K562 (cell line): ENCODE measurements around the gene ANKRD60. TPM values are rescaled to one million over a fixed set of nuclear protein-coding genes. Genes with fewer than 3 reads are reported as not detected.

ENCODE experiments used
- DIDO1 ChIP-seq: fragments of 450-650 bp; IDR thresholded peaks from 2 replicates; pipeline ENCODE4 v1.6.1; 2016; ENCODE audit warnings: low read depth, missing biosample characterization, missing genetic modification characterization
- GATA2 ChIP-seq: sonication (generic); formaldehyde crosslinking; IDR thresholded peaks from 2 replicates; pipeline ENCODE4 v1.4.0; 2020; ENCODE audit warnings: mild to moderate bottlenecking, missing genetic modification reagents
- HCFC1 ChIP-seq: IDR thresholded peaks from 2 replicates; pipeline ENCODE4 v1.6.1; 2012; ENCODE audit warnings: low read depth, low read length, improper control_type of control experiment
- KAT7 ChIP-seq: sonication (generic); formaldehyde crosslinking; IDR thresholded peaks from 2 replicates; pipeline ENCODE4 v1.8.0; 2022; ENCODE audit warnings: missing genetic modification reagents, mild to moderate bottlenecking, borderline replicate concordance
- MAFG ChIP-seq: fragments of 450-650 bp; conservative IDR thresholded peaks from 2 replicates; pipeline ENCODE4 v1.6.1; 2016; ENCODE audit warnings: missing genetic modification characterization, missing compliant biosample characterization
- MCM5 ChIP-seq: fragments of 450-650 bp; IDR thresholded peaks from 2 replicates; pipeline ENCODE4 v1.6.1; 2016; ENCODE audit warnings: low read depth
- NFRKB ChIP-seq: fragments of 450-650 bp; IDR thresholded peaks from 2 replicates; pipeline ENCODE4 v1.6.1; 2016; ENCODE audit warnings: low read depth
- NKRF ChIP-seq: fragments of 450-650 bp; IDR thresholded peaks from 2 replicates; pipeline ENCODE4 v1.6.1; 2016; ENCODE audit warnings: borderline replicate concordance
- PCBP1 ChIP-seq: fragments of 200-400 bp; formaldehyde crosslinking; IDR thresholded peaks from 2 replicates; pipeline ENCODE4 v1.6.1; 2018; ENCODE audit warnings: mild to moderate bottlenecking, low read depth, low read length; ENCODE audit not compliant: poor library complexity, severe bottlenecking
- TCF7L2 ChIP-seq: fragments of 150-350 bp; IDR thresholded peaks from 2 replicates; pipeline ENCODE4 v1.6.1; 2016; ENCODE audit warnings: low read depth, mild to moderate bottlenecking, low read length, moderate library complexity
- TEAD2 ChIP-seq: fragments of 450-650 bp; IDR thresholded peaks from 2 replicates; pipeline ENCODE4 v1.6.1; 2016; ENCODE audit warnings: missing genetic modification characterization, control low read depth, missing compliant biosample characterization
- TRIM25 ChIP-seq: fragments of 450-650 bp; IDR thresholded peaks from 2 replicates; pipeline ENCODE4 v1.7.0; 2016; ENCODE audit warnings: borderline replicate concordance
- ZBTB34 ChIP-seq: fragments of 250-450 bp; sonication (Bioruptor Pico); IDR thresholded peaks from 2 replicates; pipeline ENCODE4 v1.8.0; 2021; ENCODE audit warnings: mild to moderate bottlenecking, moderate library complexity
- ZBTB9 ChIP-seq: fragments of 450-650 bp; formaldehyde crosslinking; IDR thresholded peaks from 2 replicates; pipeline ENCODE4 v1.4.0; 2020; ENCODE audit warnings: mild to moderate bottlenecking, moderate library complexity
- ZNF217 ChIP-seq: sonication (generic); formaldehyde crosslinking; IDR thresholded peaks from 2 replicates; pipeline ENCODE4 v1.8.0; 2022; ENCODE audit warnings: mild to moderate bottlenecking, missing genetic modification reagents
- ZNF280A ChIP-seq: fragments of 450-650 bp; IDR thresholded peaks from 2 replicates; pipeline ENCODE4 v1.6.1; 2018; ENCODE audit warnings: mild to moderate bottlenecking, low read depth; ENCODE audit not compliant: partially characterized antibody
- ZNF639 ChIP-seq, 2 experiments: fragments of 200-800 bp in 1 of 2; sonication (Bioruptor generic) in 1 of 2; sonication (generic) in 1 of 2; formaldehyde crosslinking in 1 of 2; IDR thresholded peaks in 1 of 2; conservative IDR thresholded peaks in 1 of 2; 2 replicates each; pipeline versions ENCODE4 v1.5.0 to v1.6.1; 2016 to 2020; ENCODE audit warnings: missing compliant biosample characterization in 1 of 2, missing genetic modification characterization in 1 of 2, missing genetic modification reagents in 1 of 2
- ZZZ3 ChIP-seq: fragments of 450-650 bp; IDR thresholded peaks from 2 replicates; pipeline ENCODE4 v1.6.1; 2016; ENCODE audit warnings: antibody characterized with exemption, mild to moderate bottlenecking, moderate library complexity
- polyA plus RNA-seq, 8 experiments: library from polyadenylated mRNA; depleted of rRNA in 4 of 8; stranded (reverse) in 5 of 8; unstranded in 3 of 8; fragments of >200 nt; fragmentation: Nextera tagmentation in 2 of 8; fragmentation: Illumina TruSeq in 1 of 8; extraction: Ambion mirVana in 2 of 8; extraction: Trizol in 1 of 8; gene quantifications; 2 replicates each; pipeline versions ENCODE4 v1.2.1 to v1.2.3, GENCODE V29; 2011 to 2014; ENCODE audit warnings: inconsistent platforms in 1 of 8, missing spikeins in 1 of 8
- total RNA-seq, 7 experiments: library from RNA; depleted of rRNA in 6 of 7; stranded (reverse); fragments of >200 nt in 6 of 7; fragmentation: Illumina TruSeq in 2 of 7; extraction: Trizol in 2 of 7; gene quantifications; 2 replicates each; pipeline versions ENCODE4 v1.2.1 to v1.2.3, GENCODE V29; 2011 to 2021; ENCODE audit warnings: low replicate concordance in 1 of 7

ANKRD60 gene
- total and polyA plus RNA-seq, 9 of the 15 experiments (the other 6 are each of a cell fraction or from before 2014, with no cell fraction given), result not detected

GRCh38 chr20:58251979-58252591 is 23.6 kb upstream of the ANKRD60 start (continued):
- peak in 1 of 2 experiments; percentile 96; a peak in 2 of 4 replicates for TF ChIP-seq ZNF639 (CRISPR knock-in tag; conservative IDR thresholded peaks at IDR 0.05 in 1 of 2, IDR thresholded peaks at IDR 0.05 in 1 of 2)
- no peak for TF ChIP-seq TRIM25
- peak; percentile 89 for TF ChIP-seq MAFG (tag)
- TF ChIP-seq GATA2, result 0 out of 2 replicates have a peak, but pooled peaks have one; percentile 9
- peak; percentile 96 for TF ChIP-seq ZBTB34 (CRISPR knock-in tag)
- no peak for TF ChIP-seq NKRF
- TF ChIP-seq ZZZ3, result no peak
- TF ChIP-seq PCBP1, result no peak
- TF ChIP-seq KAT7, result no peak
- TF ChIP-seq ZBTB9 (CRISPR knock-in tag), result peak; percentile 98
- TF ChIP-seq TEAD2 (tag), result peak; percentile 88
- no peak for TF ChIP-seq ZNF280A
- peak; percentile 89 for TF ChIP-seq DIDO1 (tag)
- peak; percentile 88 for TF ChIP-seq NFRKB
- no peak for TF ChIP-seq HCFC1
- TF ChIP-seq ZNF217 (CRISPR knock-in tag), result no peak
- no peak for TF ChIP-seq MCM5
- TF ChIP-seq TCF7L2, result no peak
